K562 (cell line): ENCODE results near the gene TRIP12. TPM values are rescaled to one million over a fixed set of nuclear protein-coding genes. Genes with fewer than 3 reads are reported as not detected.

Experiments used
- ARNT ChIP-seq, 2 experiments: fragments of 450-650 bp; IDR thresholded peaks; 2 replicates each; pipeline ENCODE4 v1.6.1; 2016; ENCODE audit warnings: mild to moderate bottlenecking in 1 of 2
- BRD4 ChIP-seq: fragments of 200-600 bp; sonication (generic); IDR thresholded peaks from 2 replicates; pipeline ENCODE4 v1.6.1; 2017; ENCODE audit warnings: inconsistent platforms
- CREBBP ChIP-seq: IDR thresholded peaks from one replicate; pipeline ENCODE4 v1.6.1; 2012; ENCODE audit warnings: low read depth, mild to moderate bottlenecking, control low read depth, inconsistent platforms, low read length
- E4F1 ChIP-seq: fragments of 250-450 bp; sonication (Bioruptor Pico); IDR thresholded peaks from 2 replicates; pipeline ENCODE4 v1.5.0; 2021; ENCODE audit warnings: mild to moderate bottlenecking, borderline replicate concordance
- HBP1 ChIP-seq: fragments of 450-650 bp; formaldehyde crosslinking; IDR thresholded peaks from 2 replicates; pipeline ENCODE4 v1.4.0; 2022; ENCODE audit warnings: missing genetic modification characterization
- HEY1 ChIP-seq: fragments of 250-450 bp; sonication (Bioruptor Pico); IDR thresholded peaks from 2 replicates; pipeline ENCODE4 v1.5.0; 2020; ENCODE audit warnings: mild to moderate bottlenecking, moderate library complexity, borderline replicate concordance
- ILF3 ChIP-seq: fragments of 450-650 bp; IDR thresholded peaks from 2 replicates; pipeline ENCODE4 v1.6.1; 2018; ENCODE audit warnings: antibody characterized with exemption, mild to moderate bottlenecking, moderate library complexity, borderline replicate concordance
- IRF2 ChIP-seq: sonication (generic); formaldehyde crosslinking; IDR thresholded peaks from 2 replicates; pipeline ENCODE4 v1.8.1; 2022; ENCODE audit warnings: mild to moderate bottlenecking, missing genetic modification reagents
- LCOR ChIP-seq: sonication (generic); formaldehyde crosslinking; IDR thresholded peaks from 2 replicates; pipeline ENCODE4 v1.8.0; 2022; ENCODE audit warnings: mild to moderate bottlenecking, missing genetic modification reagents
- NCOA4 ChIP-seq: fragments of 450-650 bp; IDR thresholded peaks from 2 replicates; pipeline ENCODE4 v1.6.1; 2018; ENCODE audit warnings: mild to moderate bottlenecking; ENCODE audit not compliant: partially characterized antibody
- NFIX ChIP-seq: fragments of 250-450 bp; sonication (Bioruptor Pico); IDR thresholded peaks from 2 replicates; pipeline ENCODE4 v1.4.0; 2020; ENCODE audit warnings: low read depth, mild to moderate bottlenecking, moderate library complexity
- PBX2 ChIP-seq, 2 experiments: IDR thresholded peaks in 1 of 2; conservative IDR thresholded peaks in 1 of 2; 2 replicates each; pipeline ENCODE4 v1.6.1; 2016; ENCODE audit warnings: low read depth in 2 of 2, mild to moderate bottlenecking in 1 of 2, missing compliant biosample characterization in 1 of 2, missing genetic modification characterization in 1 of 2, moderate library complexity in 1 of 2
- RFX1 ChIP-seq: fragments of 450-650 bp; IDR thresholded peaks from 2 replicates; pipeline ENCODE4 v1.6.1; 2016; ENCODE audit warnings: mild to moderate bottlenecking, moderate library complexity
- TCF15 ChIP-seq: fragments of 250-450 bp; sonication (Bioruptor Pico); IDR thresholded peaks from 2 replicates; pipeline ENCODE4 v1.8.0; 2022; ENCODE audit warnings: moderate library complexity, mild to moderate bottlenecking, inconsistent platforms
- TFAP4 ChIP-seq: sonication (generic); formaldehyde crosslinking; IDR thresholded peaks from 2 replicates; pipeline ENCODE4 v1.8.0; 2022; ENCODE audit warnings: missing genetic modification reagents, mild to moderate bottlenecking, moderate library complexity, borderline replicate concordance
- VEZF1 ChIP-seq: fragments of 200-800 bp; sonication (Bioruptor generic); IDR thresholded peaks from 2 replicates; pipeline ENCODE4 v1.6.1; 2017; ENCODE audit warnings: missing genetic modification characterization, missing compliant biosample characterization
- polyA plus RNA-seq, 8 experiments: library from polyadenylated mRNA; depleted of rRNA in 4 of 8; stranded (reverse) in 5 of 8; unstranded in 3 of 8; fragments of >200 nt; fragmentation: Nextera tagmentation in 2 of 8; fragmentation: Illumina TruSeq in 1 of 8; extraction: Ambion mirVana in 2 of 8; extraction: Trizol in 1 of 8; gene quantifications; 2 replicates each; pipeline versions ENCODE4 v1.2.1 to v1.2.3, GENCODE V29; 2011 to 2014; ENCODE audit warnings: inconsistent platforms in 1 of 8, missing spikeins in 1 of 8
- total RNA-seq, 7 experiments: library from RNA; depleted of rRNA in 6 of 7; stranded (reverse); fragments of >200 nt in 6 of 7; fragmentation: Illumina TruSeq in 2 of 7; extraction: Trizol in 2 of 7; gene quantifications; 2 replicates each; pipeline versions ENCODE4 v1.2.1 to v1.2.3, GENCODE V29; 2011 to 2021; ENCODE audit warnings: low replicate concordance in 1 of 7

Gene TRIP12
- total and polyA plus RNA-seq, 9 of the 15 experiments (the other 6 are each of a cell fraction or from before 2014, with no cell fraction given) = 15.2 to 131 (median 80.1) TPM

- no peak for TF ChIP-seq TCF15 (CRISPR knock-in tag)
- no peak for TF ChIP-seq CREBBP
- TF ChIP-seq HEY1 = no peak
- TF ChIP-seq TFAP4 (CRISPR knock-in tag) = no peak
- no peak for TF ChIP-seq NFIX (CRISPR knock-in tag)
- peak; percentile 53; the same call in 1 of the 2 replicates for TF ChIP-seq LCOR (CRISPR knock-in tag)
- TF ChIP-seq VEZF1 = no peak
- TF ChIP-seq ILF3 = no peak
- TF ChIP-seq ARNT (IDR thresholded peaks at IDR 0.05) = no peak
- no peak for TF ChIP-seq IRF2 (CRISPR knock-in tag)
- TF ChIP-seq E4F1 (CRISPR knock-in tag) = no peak
- no peak for TF ChIP-seq HBP1
- peak; percentile 97 for TF ChIP-seq RFX1
- no peak for TF ChIP-seq NCOA4
- TF ChIP-seq PBX2 (CRISPR knock-in tag; IDR thresholded peaks at IDR 0.05; ENCODE audit: low read depth) = no peak
- no peak for TF ChIP-seq PBX2 (tag; conservative IDR thresholded peaks at IDR 0.05; ENCODE audit: low read depth)
- no peak for TF ChIP-seq BRD4
These were observed 909 bp upstream of the TRIP12 start, which contains the start of gene FBXO36 (continued) for GRCh38 chr2:229922449-229923386.
